NT2/D1 (cell line): ENCODE results near the gene SNX5.

Source experiments
- DNase-seq: peaks from one replicate; pipeline ENCODE4 v3.0.0-alpha.2; 2011; ENCODE audit warnings: low read depth, low spot score
- H3K27me3 ChIP-seq: 2 replicates; pipeline ENCODE4 v1.6.0; 2011; ENCODE audit warnings: mild to moderate bottlenecking; ENCODE audit not compliant: insufficient read length, insufficient read depth
- H3K36me3 ChIP-seq: 2 replicates; pipeline ENCODE4 v1.6.1; 2011; ENCODE audit warnings: mild to moderate bottlenecking, low read length, mixed read lengths; ENCODE audit not compliant: insufficient read depth, insufficient read length
- H3K4me1 ChIP-seq: 2 replicates; pipeline ENCODE4 v1.5.1; 2011; ENCODE audit not compliant: insufficient read depth, insufficient read length
- H3K4me3 ChIP-seq: 2 replicates; pipeline ENCODE4 v1.5.1; 2011; ENCODE audit warnings: low read depth; ENCODE audit not compliant: insufficient read length
- H3K9ac ChIP-seq: 2 replicates; pipeline ENCODE4 v1.6.0; 2011; ENCODE audit warnings: low read depth; ENCODE audit not compliant: insufficient read length
- H3K9me3 ChIP-seq: 2 replicates; pipeline ENCODE4 v1.5.1; 2011; ENCODE audit warnings: mild to moderate bottlenecking, low read length; ENCODE audit not compliant: insufficient read depth
- SUZ12 ChIP-seq: IDR thresholded peaks from 2 replicates; pipeline ENCODE4 v1.6.1; 2011; ENCODE audit not compliant: insufficient read length, insufficient read depth; ENCODE audit errors: extremely low read depth
- YY1 ChIP-seq: IDR thresholded peaks from 2 replicates; pipeline ENCODE4 v1.6.1; 2011; ENCODE audit not compliant: insufficient read length, insufficient read depth
- ZNF274 ChIP-seq: IDR thresholded peaks from 2 replicates; pipeline ENCODE4 v1.6.1; 2011; ENCODE audit warnings: mild to moderate bottlenecking, low read depth, low read length

Gene SNX5

DNA sequence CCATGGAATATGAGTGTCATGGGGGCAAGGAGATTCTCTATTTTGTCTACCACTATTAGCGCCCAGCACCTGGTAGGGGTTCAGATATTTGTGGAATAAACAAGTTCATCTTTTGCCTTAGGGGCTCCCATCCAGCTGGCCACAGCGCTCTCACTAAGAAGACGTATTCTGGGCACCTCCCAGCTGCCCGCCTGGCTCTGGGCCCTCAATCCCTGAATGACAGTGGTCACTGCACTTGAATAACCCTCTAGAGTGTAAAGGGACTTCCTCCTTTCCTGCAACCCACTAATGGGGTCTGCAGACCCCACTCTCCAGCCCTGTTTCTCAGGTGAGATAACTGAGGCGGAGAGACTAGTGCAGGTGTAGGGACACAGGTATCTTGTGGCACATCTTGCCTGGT lies 36.2 kb downstream of the SNX5 start:
- peaks cover 8% of the 10 kb centered on the region for H3K4me1 ChIP-seq
- H3K4me3 ChIP-seq = no peak overlapping the region
- no peak for DNase-seq
- TF ChIP-seq YY1 (no peak), ZNF274 (no peak), SUZ12 (no peak)
- no peaks in the 10 kb centered on the region for H3K36me3 ChIP-seq
- no peak overlapping the region for H3K9ac ChIP-seq
- H3K27me3 ChIP-seq = no peaks in the 10 kb centered on the region
- H3K9me3 ChIP-seq = peaks cover 10% of the 10 kb centered on the region; the same call in 1 of the 2 replicates

DNA sequence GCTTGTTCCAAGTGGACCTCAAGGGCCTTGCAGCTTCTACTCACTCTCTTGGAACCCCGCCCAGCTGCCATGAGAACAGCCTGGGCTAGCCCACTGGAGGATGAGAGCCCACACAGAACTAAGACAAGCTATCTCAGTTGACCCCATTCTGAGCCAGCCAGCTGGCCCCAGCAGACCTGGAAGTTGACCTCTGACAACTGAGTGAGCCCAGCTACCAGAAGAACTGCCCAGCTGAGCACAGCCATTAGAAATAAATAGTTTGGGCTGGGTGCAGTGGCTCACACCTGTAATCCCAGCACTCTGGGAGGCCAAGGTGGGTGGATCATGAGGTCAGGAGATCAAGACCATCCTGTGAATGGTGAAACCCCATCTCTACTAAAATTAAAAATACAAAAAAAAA lies 37.1 kb downstream of the SNX5 start:
- H3K9ac ChIP-seq = no peak overlapping the region
- H3K9me3 ChIP-seq = peaks cover 10% of the 10 kb centered on the region; the same call in 1 of the 2 replicates
- TF ChIP-seq YY1 (no peak), ZNF274 (no peak), SUZ12 (no peak)
- H3K27me3 ChIP-seq = no peaks in the 10 kb centered on the region
- no peaks in the 10 kb centered on the region for H3K36me3 ChIP-seq
- H3K4me1 ChIP-seq = peaks cover 8% of the 10 kb centered on the region
- DNase-seq = no peak
- H3K4me3 ChIP-seq = no peak overlapping the region

DNA sequence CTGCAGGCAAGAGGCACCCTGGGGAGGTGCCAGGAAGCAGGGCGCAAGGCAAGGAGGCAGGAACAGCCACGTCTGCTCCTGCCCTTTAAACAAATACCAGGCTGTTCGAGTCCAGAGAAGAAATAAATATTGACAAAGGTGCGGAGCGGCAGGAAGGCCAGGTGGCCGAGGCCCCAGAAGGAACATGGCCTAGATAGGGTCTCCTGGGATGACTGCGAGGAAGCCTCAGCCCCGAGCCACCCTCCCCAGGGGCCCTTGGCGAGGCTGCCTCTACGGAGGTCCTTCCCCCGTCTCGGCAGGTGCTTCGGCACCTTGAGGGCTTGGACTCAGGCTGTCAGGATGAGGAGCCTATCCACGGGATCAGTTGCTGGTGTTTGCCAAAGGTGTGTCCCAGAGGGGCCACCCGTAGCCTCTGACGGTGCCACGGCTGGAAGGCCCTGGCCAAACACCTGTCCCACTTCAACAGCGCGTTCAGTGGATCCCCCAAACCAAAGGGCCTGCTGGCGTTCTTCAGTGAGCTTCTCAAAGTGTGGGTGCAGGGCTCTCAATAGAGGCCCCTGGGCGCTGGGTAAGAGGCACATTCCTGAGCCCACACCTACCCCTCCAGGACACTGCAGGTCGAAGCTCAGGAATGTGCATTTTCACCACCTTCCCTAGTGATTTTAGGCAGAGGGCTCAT lies 39.8 kb downstream of the SNX5 start:
- no peak overlapping the region for H3K4me3 ChIP-seq
- H3K4me1 ChIP-seq = peaks cover 8% of the 10 kb centered on the region
- no peak for TF ChIP-seq ZNF274
- no peak for TF ChIP-seq SUZ12
- no peak for TF ChIP-seq YY1
- DNase-seq = no peak
- peaks cover 10% of the 10 kb centered on the region; the same call in 1 of the 2 replicates for H3K9me3 ChIP-seq
- no peak overlapping the region for H3K9ac ChIP-seq
- H3K36me3 ChIP-seq = no peaks in the 10 kb centered on the region
- H3K27me3 ChIP-seq = no peaks in the 10 kb centered on the region

DNA sequence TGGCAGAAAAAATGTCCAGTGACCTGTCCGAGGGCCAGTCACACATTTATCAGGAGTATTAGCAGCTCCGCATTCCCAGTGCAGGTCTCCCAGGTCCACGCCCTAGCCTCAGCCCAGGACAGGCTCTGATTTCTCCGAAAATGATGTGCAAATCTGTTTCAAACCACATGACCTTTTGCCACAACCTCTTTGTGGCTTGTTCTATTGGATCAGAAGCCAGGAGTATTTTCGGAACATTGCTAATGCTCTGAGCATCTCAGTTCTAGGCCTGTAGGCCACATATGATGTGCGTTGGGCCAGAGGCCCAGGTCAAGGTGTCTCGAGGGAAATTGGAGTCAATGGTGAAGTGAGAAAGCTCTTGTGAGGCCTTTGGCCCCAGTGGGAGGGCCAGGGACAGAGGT lies 40.4 kb downstream of the SNX5 start:
- H3K9me3 ChIP-seq = peaks cover 10% of the 10 kb centered on the region; the same call in 1 of the 2 replicates
- no peaks in the 10 kb centered on the region for H3K27me3 ChIP-seq
- H3K36me3 ChIP-seq = no peaks in the 10 kb centered on the region
- no peak overlapping the region for H3K9ac ChIP-seq
- H3K4me1 ChIP-seq = peaks cover 6% of the 10 kb centered on the region
- DNase-seq = no peak
- no peak overlapping the region for H3K4me3 ChIP-seq
- TF ChIP-seq ZNF274 (no peak), YY1 (no peak), SUZ12 (no peak)

DNA sequence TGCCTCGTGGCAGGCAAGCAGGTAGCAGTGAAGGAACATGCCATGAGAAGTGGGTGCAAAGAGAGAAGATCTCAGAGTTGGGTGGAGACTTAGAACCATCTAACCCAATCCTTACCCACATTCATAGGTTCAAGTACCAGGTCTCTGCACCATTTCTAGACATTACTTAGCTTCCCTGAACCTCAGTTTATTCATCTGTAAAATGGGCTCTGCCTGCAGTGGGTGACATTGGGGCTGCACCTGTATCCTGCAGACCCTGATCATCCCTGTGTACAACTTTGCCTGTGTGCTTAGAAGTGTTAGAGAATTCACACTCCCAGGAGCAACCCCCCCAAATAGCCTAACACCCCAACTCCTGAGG lies 42.7 kb downstream of the SNX5 start:
- no peak for TF ChIP-seq ZNF274
- no peak for TF ChIP-seq YY1
- TF ChIP-seq SUZ12 = no peak

DNA sequence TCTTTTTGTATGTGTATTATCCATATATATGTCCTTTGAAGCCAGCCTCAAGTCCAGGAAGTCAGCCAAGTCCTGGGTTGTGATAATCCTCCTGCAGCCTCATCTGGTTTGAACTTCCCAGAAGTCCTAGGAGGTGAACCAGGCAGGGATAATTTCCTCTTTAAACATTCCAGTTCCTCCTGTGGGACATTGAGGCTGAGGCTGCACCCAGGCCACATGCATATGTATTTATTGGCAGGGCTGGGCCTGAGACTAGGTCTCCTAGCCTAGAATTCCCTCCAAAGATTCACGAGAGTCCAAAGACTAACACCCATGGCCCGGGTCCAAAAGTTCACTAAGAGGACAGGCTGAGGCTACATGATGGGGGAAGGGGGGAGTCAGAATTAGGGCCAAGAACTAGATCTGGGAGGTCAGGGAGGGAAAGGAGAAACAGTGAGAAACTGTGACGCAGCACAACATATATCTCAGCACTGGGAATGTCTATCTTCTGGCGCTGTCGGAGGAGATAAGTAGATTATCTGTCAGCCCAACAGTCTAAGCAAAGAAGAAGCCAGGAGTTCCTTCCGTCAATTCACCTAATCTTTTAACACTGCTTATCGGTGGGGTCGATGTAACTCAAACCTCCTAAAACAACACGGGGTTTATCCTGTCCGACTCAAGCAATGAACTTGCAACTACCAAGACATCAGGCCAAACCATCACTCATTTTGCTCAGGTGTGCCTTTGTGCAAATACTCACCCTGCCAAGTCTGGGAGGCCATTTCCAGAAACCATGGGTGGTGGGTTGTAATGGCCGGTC lies 43.3 kb downstream of the SNX5 start:
- TF ChIP-seq YY1 = no peak
- TF ChIP-seq ZNF274 = no peak
- TF ChIP-seq SUZ12 = no peak
- H3K27me3 ChIP-seq = no peaks in the 10 kb centered on the region
- DNase-seq = no peak
- H3K4me1 ChIP-seq = peaks cover 4% of the 10 kb centered on the region
- no peaks in the 10 kb centered on the region for H3K9me3 ChIP-seq
- no peak overlapping the region for H3K4me3 ChIP-seq
- H3K9ac ChIP-seq = no peak overlapping the region
- H3K36me3 ChIP-seq = no peaks in the 10 kb centered on the region

More for the DNA sequence above, 42.7 kb downstream of the SNX5 start:
- no peaks in the 10 kb centered on the region for H3K27me3 ChIP-seq
- no peaks in the 10 kb centered on the region for H3K36me3 ChIP-seq
- DNase-seq = no peak
- H3K9me3 ChIP-seq = peaks cover 1% of the 10 kb centered on the region; the same call in 1 of the 2 replicates
- peaks cover 4% of the 10 kb centered on the region for H3K4me1 ChIP-seq
- H3K9ac ChIP-seq = no peak overlapping the region
- no peak overlapping the region for H3K4me3 ChIP-seq

DNA sequence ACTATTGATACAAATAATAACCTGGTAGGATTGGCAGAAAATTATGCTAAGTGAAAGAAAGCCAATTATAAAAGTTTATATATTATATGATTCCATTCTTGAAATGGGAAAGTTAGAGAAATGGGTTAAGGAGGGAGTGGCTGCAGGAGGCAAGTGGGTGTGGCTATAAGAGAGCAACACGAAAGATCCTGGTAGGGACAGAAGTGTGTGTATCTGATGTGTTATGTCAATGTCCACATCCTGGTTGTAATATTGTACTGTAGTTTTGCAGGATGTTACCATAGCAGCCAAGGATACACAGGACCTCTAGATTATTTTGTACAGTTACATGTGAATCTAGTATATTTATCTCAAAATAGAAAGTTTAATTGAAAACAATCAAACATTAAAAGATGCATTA lies 46.8 kb downstream of the SNX5 start:
- Histone ChIP-seq H3K9me3 (no peaks in the 10 kb centered on the region), H3K4me1 (no peaks in the 10 kb centered on the region), H3K27me3 (no peaks in the 10 kb centered on the region), H3K36me3 (no peaks in the 10 kb centered on the region), H3K4me3 (no peak overlapping the region), H3K9ac (no peak overlapping the region)
- TF ChIP-seq YY1 = no peak
- TF ChIP-seq SUZ12 = no peak
- TF ChIP-seq ZNF274 = no peak
- no peak for DNase-seq

DNA sequence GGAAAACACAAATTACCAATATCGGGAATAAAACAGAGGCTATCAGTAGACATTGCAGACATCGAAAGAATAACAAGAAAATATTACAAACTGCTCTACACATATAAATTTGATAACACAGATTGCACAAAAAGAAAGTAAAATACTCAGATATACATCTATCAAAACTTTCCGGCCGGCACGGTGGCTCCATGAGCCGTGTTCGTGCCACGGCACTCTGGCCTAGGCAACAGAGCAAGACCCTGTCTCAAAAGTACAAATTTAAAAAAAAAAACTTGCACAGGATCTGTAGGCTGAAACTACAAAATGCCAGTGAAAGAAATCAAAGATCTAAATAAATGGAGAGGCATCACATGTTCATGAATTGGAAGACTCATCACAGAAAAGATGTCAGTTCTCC lies 49.4 kb downstream of the SNX5 start:
- Histone ChIP-seq H3K4me3 (no peak overlapping the region), H3K36me3 (no peaks in the 10 kb centered on the region), H3K9me3 (no peaks in the 10 kb centered on the region), H3K27me3 (no peaks in the 10 kb centered on the region), H3K4me1 (no peaks in the 10 kb centered on the region), H3K9ac (no peak overlapping the region)
- no peak for DNase-seq
- TF ChIP-seq SUZ12 (no peak), YY1 (no peak), ZNF274 (no peak)
